Prostate gland (tissue), 2 donors: Measurements from ENCODE around the gene DDX52. TPM values are rescaled to one million over a fixed set of nuclear protein-coding genes. Genes with fewer than 3 reads are reported as not detected.

Source experiments
- DNase-seq: peaks from one replicate; pipeline ENCODE4 v3.0.0-alpha.2; 2019; ENCODE audit warnings: low spot score
- H3K27ac ChIP-seq, 2 donors: fragments of 200-600 bp; sonication (generic); 2 replicates each; pipeline ENCODE4 v1.5.1; 2017 to 2019
- H3K27me3 ChIP-seq: fragments of 200-600 bp; sonication (generic); replicated peaks from 2 replicates; pipeline ENCODE4 v1.5.1; 2019; ENCODE audit not compliant: insufficient read depth
- H3K36me3 ChIP-seq, 2 donors: fragments of 200-600 bp; sonication (generic); 1 replicate in 1 of 2; 2 replicates in 1 of 2; pipeline versions ENCODE4 v1.5.1 to v1.8.1; 2017 to 2019
- H3K4me1 ChIP-seq: fragments of 200-600 bp; sonication (generic); replicated peaks from 2 replicates; pipeline ENCODE4 v1.5.1; 2019
- H3K4me3 ChIP-seq, 2 donors: fragments of 200-600 bp; sonication (generic); 2 replicates each; pipeline ENCODE4 v1.5.1; 2017 to 2019
- H3K9me3 ChIP-seq: fragments of 200-600 bp; sonication (generic); 2 replicates; pipeline ENCODE4 v1.5.1; 2017
- CTCF ChIP-seq, 4 experiments: fragments of 200-600 bp in 2 of 4; fragments of 450-650 bp in 2 of 4; sonication (generic) in 2 of 4; IDR thresholded peaks; 1 replicate in 3 of 4; 2 replicates in 1 of 4; pipeline ENCODE4 v1.5.1; 2016 to 2019; ENCODE audit warnings: antibody characterized with exemption in 4 of 4, mild to moderate bottlenecking in 2 of 4, moderate library complexity in 2 of 4
- POLR2A ChIP-seq: fragments of 450-650 bp; IDR thresholded peaks from one replicate; pipeline ENCODE4 v1.6.1; 2016; ENCODE audit warnings: antibody characterized with exemption, mild to moderate bottlenecking
- POLR2AphosphoS5 ChIP-seq: sonication (generic); formaldehyde crosslinking; IDR thresholded peaks from one replicate; pipeline ENCODE4 v1.6.1; 2017; ENCODE audit warnings: antibody characterized with exemption
- WGBS: methylation state at CpG from one replicate; pipeline ENCODE4 v1.1.5; 2018; 5-methylcytosine and 5-hydroxymethylcytosine counted together
- intact Hi-C: fragments of 100-400 bp; cut with DNase I; formaldehyde crosslinking; loops from one replicate; pipeline ENCODE4 v1.14.2; 2022
- total RNA-seq, 2 donors: library from RNA; depleted of rRNA; stranded (reverse); fragments of >200 nt; gene quantifications; one replicate each; pipeline ENCODE4 v1.1.0, GENCODE V29; 2016

DDX52 gene
- total RNA-seq, 2 donors from 2014 or later, result 14.8 to 17.5 TPM

- H3K27me3 ChIP-seq, result no peaks in the 10 kb centered on the region
- no peak overlapping the region for H3K27ac ChIP-seq
- H3K4me3 ChIP-seq, result no peak overlapping the region
- DNase-seq, result no peak
- no peaks in the 10 kb centered on the region for H3K4me1 ChIP-seq
- intact Hi-C loops, result no loop called here
- no peaks in the 10 kb centered on the region for H3K36me3 ChIP-seq
- 61% methylated on average over 1 of the region's 1 CpG for WGBS
- no peaks in the 10 kb centered on the region for H3K9me3 ChIP-seq
- no peak for TF ChIP-seq POLR2AphosphoS5
- TF ChIP-seq POLR2A, result no peak
- TF ChIP-seq CTCF (IDR thresholded peaks at IDR 0.05), result no peak
Observed at GRCh38 chr17:37674511-37674910, 31.3 kb upstream of the DDX52 start.

- 100% methylated on average over 2 of the region's 2 CpGs for WGBS
- intact Hi-C loops, result no loop called here
- Histone ChIP-seq H3K27ac (no peak overlapping the region), H3K9me3 (no peaks in the 10 kb centered on the region), H3K4me1 (no peaks in the 10 kb centered on the region), H3K4me3 (no peak overlapping the region), H3K27me3 (no peaks in the 10 kb centered on the region), H3K36me3 (no peaks in the 10 kb centered on the region)
- TF ChIP-seq POLR2A (no peak), POLR2AphosphoS5 (no peak), CTCF (IDR thresholded peaks at IDR 0.05) (no peak)
- no peak for DNase-seq
Observed at GRCh38 chr17:37673386-37673785, 30.1 kb upstream of the DDX52 start.

- intact Hi-C loops, result no loop called here
- TF ChIP-seq POLR2A (no peak), CTCF (IDR thresholded peaks at IDR 0.05) (no peak), POLR2AphosphoS5 (no peak)
- Histone ChIP-seq H3K9me3 (no peaks in the 10 kb centered on the region), H3K4me1 (no peaks in the 10 kb centered on the region), H3K27me3 (no peaks in the 10 kb centered on the region), H3K36me3 (no peaks in the 10 kb centered on the region), H3K27ac (no peak overlapping the region), H3K4me3 (no peak overlapping the region)
- no peak for DNase-seq
- 73% methylated on average over 3 of the region's 3 CpGs for WGBS
Observed at GRCh38 chr17:37672548-37673078, 29.4 kb upstream of the DDX52 start.

GRCh38 chr17:37671824-37672547 lies 28.7 kb upstream of the DDX52 start:
- no peak for TF ChIP-seq CTCF (IDR thresholded peaks at IDR 0.05)
- no peak for TF ChIP-seq POLR2A
- no peak for TF ChIP-seq POLR2AphosphoS5
- Histone ChIP-seq H3K27ac (no peak overlapping the region), H3K4me1 (no peaks in the 10 kb centered on the region), H3K9me3 (no peaks in the 10 kb centered on the region), H3K36me3 (no peaks in the 10 kb centered on the region), H3K27me3 (no peaks in the 10 kb centered on the region), H3K4me3 (no peak overlapping the region)
- 88% methylated on average over 2 of the region's 2 CpGs for whole genome bisulfite sequencing
- no peak for DNase-seq
- intact Hi-C loops, result no loop called here
